ENCODE results near the gene IGF2R.

IGF2R gene

GRCh38 chr6:160142115-160142715, 173.3 kb downstream of the IGF2R start:
- no peak for DNase-seq

GRCh38 chr6:160146454-160147145, 177.7 kb downstream of the IGF2R start:
- peak; percentile 90 for DNase-seq

DNA sequence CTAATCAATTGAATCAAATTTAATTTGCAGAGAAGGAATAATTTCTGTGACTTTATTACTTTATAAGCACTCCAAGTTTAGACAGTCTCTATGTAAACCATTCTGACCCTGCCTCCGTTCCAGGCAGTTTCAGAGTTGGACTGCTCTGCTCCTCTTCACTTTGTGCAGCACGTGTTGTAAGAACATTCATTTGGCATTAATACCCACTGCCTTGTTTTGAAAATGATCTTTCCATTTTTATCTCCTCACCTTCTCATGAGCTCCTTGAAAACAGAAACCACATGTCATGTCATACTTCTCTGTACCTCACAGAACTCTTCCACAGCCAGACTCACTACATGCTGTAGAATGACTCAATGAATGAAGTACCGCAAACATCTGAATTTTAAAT, 178.3 kb downstream of the IGF2R start:
- peak; percentile 18 for DNase-seq

DNA sequence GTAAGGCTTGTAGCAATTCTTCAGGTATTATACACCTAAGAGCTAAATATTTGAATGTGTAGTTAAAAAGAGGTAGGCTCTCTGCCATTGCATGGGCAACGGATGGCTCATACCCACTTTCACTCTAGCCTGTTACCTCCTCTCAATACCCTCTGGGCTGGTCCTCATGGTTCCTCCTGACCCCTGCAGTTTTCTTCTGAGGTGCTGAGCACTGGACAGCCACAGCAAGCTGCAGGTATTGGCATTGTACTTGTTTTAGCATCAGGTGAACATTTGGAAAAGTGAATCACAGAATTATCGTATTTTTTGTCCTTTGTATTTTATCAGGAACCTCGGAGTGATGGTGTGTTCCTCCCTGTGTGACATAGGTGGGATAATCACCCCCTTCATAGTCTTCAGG, 185.6 kb downstream of the IGF2R start:
- no peak for DNase-seq

DNA sequence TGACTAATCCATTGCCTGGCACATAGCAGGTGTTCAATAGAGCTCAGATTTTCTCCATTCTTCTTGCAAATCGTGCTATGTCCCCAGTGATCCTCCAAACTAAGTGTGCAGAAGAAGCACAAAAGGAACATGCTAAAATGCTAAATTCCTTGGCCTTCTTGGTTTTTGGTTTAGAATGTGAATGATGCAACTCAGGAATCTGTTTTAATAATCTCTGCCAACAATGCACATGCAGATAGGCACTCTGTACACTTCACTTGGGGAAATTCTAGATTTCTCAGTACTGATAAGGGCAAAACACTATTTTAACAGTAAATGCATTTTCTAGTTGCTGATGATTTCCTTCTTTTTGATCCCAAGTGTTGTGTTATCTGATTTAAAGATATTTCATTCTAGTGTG, 188.0 kb downstream of the IGF2R start:
- DNase-seq = no peak

DNA sequence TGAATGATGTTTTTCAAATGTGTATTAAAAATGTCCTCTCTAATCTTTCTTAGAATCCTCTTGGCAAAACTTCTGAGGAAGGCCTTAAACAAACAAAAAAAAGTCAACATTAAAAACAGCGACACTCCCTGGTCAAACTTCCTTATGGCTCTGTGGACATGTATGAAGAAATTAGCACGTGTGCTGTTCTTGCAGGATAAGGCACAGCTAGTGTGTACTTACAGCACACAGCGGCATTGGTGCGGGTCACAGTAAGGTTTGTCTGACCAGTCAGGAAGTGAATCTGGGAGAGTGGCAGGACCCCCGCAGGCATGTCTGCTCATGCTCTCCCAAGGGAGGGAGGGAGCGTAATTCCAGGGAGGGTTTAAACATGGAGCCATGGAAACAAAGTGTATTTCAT, 191.6 kb downstream of the IGF2R start:
- peak; percentile 56 for DNase-seq

Data from OCI-M1 (cell line).